Hippocampal formation (tissue), 2 donors: ENCODE measurements around the gene ZNF488.
A peak's percentile ranks its signal among the peaks of the same experiment; 100 is the strongest.

ENCODE experiments used
- DNase-seq, 2 donors: peaks; one replicate each; lab custom pipeline; 2025; lab: John Stamatoyannopoulos, UW

ZNF488 gene

DNA sequence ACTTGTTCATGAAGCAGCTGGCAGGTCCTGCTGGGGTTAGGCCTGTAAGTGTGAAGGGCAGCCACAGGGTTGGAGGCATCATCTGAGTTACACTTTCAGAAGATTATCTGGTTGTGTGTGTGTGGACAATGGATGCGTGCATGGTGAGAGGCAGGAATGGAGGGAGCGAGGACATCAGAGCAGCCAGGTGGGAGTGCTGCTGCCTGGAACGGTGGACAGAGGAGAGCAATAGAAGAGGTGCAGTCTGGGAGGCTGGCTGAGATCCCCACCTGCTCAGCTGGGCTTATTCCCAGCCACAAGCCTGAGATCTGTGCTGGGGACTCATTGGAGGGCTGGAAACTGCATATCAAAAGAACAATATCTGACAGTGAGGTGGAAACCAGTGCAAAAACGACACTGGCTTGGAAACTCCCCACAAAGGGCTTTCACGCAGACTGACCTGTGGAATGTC is 17.9 kb downstream of the ZNF488 start:
- no peak for DNase-seq

DNA sequence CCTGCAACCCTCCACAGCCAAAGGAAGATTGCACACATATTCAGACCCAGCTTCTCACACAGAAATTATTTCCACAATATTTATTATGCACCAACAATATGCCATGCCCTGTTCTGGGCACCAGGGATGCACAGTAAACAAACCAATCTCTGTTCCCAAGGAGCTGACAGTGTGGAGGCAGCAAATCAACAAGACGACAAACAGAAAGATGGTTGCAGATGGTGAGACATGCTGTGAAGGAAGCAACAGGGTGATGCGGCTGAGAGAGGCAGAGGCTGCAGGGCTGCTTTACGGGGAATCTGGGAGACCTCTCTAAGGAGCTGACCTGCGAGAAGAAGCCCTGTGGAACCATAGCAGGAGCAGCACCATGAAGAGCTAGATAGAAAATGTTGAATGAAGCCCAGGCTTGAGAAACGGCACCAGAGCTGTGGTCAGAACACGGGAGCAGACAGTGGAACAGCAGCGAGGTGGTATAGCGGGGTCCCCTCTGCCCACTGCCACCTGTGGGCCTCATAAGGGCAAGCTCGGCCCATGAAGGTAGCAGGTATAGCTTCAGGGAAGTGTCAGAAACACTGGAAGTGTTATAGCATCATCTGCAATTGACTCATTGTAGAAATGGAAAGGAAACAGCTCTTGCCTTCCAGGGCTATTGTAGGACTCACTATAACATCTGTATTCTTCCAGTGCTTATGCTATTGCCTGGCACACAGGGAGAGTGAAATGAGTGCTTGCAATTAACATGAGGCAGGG is 18.5 kb downstream of the ZNF488 start:
- no peak for DNase-seq

DNA sequence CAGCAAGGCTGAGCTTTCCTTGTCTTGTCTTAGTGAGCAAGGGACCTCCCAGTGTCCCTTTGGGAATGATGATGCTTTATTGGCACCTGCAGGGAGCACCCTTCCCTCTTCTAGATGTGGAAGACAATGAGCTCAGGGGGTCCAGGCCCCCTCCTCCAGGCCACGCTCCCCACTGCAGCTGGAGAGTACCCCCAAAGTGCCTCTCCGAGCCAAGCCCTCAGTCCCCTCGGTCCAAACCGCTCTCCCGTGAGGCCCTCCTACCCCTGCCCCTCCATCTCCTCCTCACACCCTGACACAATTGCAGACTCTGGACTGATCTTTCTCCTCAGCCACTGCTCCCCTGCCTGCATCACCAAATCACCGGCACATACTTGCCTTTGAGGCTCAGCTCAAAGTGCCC is 19.2 kb downstream of the ZNF488 start:
- no peak for DNase-seq

DNA sequence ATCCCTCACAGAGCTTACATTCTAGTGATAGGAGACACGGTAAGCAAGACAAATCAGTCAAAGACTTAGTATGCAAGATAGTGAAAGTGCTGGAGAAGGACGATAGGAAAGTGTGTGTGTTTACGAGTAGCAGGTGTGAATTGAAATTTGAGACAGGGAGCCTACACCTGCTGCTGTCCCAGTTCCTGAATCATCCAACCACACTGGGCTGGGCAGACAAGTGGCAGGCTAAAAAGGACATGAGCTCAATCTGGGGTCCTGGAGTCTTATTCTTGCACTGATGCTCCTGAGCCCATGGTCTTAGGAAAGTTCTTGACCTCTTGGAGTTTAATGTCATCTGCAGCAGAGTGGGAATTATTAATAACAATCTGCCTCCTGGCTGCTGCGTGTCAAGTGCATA is 19.7 kb downstream of the ZNF488 start:
- DNase-seq = no peak

DNA sequence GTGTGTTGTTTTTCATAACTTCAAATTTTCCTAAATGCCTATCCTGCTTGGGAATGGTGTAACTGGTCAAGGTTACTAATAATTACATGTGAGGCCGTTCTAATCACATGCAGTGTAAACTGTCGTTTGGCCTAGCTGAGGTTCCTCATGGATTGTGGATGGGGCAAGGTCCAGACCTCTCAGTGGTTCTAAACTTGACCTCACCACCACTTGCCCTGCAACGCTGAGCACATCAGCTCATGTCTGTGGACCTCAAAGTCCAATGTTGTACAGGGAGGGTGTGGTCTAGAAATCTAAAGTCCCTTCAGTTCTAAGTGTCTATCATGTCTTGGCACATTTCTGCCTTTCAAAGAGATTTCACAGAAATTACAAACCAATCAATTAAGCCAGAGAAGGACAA is 20.3 kb downstream of the ZNF488 start:
- DNase-seq = no peak

DNA sequence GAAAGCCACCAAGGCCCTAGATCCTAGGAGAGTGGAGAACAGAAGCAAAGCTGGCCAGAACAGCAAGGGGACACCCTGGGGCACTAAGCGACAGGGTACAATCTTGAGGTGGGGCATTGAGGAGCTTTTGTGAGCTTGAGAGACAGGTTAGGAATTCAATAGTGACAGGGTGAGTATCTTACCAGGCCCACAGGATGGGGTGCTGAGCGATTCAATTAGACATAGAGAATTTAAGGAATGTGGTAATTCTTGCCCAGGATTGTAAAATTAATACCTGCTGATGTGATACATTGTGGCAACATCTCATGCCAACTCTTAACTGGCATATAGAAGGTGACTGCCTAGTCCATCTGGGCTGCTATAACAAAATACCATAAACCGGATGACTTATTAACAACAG is 21.9 kb downstream of the ZNF488 start:
- DNase-seq = no peak

DNA sequence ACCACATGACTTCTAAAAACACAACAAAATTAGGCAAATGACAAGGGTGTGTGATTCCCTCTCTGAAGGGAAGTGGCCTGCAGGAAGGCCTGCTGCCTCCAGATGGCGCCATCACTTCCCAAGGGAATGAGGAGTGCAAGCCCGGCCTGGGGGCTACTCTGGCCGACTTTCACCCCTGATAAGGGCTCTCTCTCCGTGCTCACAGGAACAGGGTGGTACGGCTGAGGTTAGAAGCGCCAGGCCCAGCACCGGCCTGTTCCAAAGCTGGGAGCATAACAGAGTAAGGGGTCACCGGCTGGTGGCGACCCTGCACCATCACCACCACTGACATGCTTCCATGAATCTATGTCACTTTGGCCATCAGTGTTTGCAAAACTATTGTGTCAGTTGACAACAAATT is 22.8 kb downstream of the ZNF488 start:
- DNase-seq = peak in 1 of 2 donors; percentile 34

DNA sequence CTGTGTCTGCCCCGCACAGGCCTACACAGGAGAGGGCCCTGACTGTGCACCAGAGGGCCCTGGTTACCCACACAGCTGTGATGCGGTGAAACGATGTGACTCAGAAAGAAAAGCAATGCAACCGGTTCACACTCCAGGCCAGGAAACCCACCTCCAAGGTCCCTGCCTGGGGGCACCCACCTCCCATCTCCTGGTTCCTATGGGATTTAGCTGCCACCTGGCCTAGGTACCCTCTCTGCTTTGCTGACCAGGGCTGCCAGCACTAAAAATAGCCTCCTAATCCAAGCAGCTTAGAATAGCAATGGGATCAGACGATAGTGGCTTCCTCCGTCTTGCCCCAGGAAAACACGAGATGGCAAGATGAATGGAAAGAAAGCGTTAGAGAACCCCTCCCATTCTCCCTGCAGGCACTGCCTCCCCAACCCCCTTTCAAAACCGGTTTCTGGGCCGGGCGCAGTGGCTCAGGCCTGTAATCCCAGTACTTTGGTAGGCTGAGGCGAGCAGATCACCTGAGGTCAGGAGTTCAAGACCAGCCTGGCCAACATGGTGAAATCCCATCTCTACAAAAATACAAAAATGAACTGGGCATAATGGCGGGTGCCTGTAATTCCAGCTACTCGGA is 23.6 kb downstream of the ZNF488 start:
- no peak for DNase-seq

DNA sequence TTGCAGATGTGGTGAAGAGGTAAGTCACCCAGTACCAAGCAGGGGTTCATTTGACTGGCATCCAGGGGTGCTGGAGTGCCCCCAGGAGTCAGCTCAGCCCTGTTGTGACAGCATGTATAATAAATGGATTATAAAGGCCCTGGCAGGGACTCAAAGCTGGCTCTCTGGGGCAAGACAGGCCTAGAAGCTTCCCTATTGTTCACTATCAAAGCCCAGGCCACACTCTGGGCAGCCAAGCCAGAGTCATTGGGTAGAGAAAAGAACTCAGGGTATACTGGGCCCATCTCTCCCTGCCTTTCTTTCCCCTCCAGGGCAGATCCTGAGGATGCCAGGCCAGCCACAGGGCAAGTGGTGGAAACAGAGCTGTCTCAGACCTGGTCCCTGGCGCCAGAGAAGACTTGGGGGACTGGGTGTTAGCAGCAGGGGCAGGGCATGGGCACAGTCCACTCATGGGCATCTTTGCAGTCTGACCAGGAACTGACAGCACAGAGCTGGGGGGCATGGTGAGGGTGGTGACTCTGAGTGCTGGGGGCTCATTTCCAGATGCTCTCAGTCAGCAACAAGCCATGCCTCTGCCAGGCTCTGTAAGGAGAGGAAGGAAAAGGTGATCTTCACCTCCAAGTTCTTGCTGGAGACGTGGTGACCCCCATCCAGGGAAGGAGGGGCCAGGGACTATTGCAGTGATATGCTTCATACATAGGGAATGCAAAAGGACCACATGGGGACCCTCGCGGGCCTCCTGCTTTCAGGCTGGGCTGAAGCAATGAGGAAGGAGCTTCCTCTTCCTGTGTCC is 24.3 kb downstream of the ZNF488 start:
- no peak for DNase-seq

DNA sequence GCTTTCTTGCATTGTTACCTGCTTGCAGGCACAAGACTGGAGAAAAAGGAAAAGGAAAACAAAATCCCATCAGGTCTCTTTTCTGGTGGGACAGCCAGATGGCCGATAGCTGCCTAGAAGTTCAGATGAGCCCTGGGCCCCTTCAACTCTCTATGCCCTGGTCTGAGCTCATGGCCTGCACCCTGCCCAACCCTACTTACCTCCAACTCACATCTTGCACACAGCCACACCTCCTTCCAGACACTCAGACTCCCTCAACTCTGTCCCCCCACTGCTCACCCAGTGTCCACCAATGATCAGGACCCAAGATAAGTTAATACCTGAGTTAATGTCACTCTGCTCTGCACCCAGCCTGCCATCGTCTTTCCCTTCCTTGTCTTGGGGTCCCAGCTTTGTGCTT is 25.0 kb downstream of the ZNF488 start:
- no peak for DNase-seq

DNA sequence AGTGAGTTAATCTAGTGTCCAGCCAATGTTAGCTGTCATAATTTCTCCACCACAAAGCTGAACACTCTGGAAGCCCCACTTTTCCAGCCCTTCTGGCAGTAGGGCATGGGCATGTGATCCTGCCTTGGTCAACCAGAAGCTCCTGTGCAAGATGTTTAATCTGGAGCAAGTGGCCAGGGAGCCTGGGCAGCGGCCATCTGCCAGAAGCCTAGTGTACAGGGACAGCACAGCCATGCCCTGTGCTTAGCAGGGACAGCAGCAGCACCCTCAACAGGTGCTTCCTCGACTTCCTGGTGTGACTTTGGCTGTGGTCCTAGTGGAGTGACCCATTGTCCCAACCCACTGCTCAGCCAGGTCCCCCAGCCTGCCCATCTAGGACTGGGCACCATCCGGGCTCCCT is 25.6 kb downstream of the ZNF488 start:
- no peak for DNase-seq

DNA sequence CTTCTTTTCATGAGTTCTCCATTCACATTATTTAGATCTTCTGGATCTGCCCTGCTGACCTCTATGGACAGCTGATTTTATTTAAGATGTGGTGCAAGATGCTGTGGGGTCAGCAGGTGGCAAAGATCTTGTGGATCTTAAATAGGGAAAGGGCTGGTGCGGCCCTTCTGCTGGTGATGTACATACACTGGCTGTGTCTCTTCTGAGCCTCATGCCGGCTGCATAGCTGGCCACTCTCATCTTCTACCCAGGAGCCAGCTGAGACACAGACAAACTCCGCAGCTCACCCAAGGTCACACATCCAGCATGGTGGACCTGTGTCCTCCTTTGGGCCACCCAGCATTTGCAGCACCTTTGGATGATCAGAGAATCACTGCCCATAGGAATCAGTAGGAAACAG is 26.2 kb downstream of the ZNF488 start:
- no peak for DNase-seq

DNA sequence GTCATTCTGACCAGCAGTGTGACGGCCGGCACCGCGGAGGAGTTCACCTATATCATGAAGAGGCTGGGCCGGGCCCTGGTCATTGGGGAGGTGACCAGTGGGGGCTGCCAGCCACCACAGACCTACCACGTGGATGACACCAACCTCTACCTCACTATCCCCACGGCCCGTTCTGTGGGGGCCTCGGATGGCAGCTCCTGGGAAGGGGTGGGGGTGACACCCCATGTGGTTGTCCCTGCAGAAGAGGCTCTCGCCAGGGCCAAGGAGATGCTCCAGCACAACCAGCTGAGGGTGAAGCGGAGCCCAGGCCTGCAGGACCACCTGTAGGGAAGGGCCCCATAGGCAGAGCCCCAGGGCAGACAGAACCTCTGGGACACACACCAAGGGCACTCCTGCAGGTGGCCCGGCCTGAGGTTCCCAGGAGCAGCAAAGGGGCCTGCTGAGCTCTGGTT is 26.9 kb downstream of the ZNF488 start:
- DNase-seq = no peak

DNA sequence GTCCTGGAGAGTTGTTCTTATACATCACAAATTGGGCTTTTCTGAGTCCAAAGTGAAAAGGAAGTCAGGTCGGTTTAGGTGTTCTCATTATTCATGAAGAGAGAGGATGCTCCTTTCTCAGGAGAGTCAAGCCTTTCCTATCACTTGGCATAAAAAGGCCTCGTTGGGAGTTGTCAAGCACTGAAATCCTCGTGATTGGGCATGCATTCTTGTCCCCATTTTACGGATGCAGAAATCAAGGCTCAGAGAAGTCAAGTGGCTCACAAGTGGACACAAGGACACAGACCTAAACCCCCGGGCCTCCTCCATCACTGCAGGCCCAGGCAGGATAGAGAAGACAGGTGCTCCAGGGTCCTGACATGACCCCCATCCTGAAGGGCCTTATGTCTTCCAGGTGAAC is 27.4 kb downstream of the ZNF488 start:
- no peak for DNase-seq

DNA sequence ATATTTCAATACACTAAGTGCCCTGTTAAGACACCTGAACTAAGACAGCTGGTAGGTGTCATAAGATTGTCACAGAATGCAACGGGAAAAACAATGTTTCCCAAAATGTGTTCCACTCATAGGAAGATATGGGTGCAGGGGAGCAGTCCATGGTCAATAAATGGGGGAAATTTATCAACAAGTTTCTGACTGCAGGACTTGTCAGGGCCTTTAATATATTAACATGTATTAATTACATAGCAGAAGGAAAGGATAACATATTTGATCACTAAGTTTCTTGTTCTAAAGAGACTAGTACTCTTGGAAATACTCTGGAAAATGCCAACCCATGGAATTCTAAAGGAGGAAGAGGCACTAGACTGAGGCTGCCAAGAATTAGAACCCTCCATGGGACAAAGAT is 29.2 kb downstream of the ZNF488 start:
- DNase-seq = no peak

DNA sequence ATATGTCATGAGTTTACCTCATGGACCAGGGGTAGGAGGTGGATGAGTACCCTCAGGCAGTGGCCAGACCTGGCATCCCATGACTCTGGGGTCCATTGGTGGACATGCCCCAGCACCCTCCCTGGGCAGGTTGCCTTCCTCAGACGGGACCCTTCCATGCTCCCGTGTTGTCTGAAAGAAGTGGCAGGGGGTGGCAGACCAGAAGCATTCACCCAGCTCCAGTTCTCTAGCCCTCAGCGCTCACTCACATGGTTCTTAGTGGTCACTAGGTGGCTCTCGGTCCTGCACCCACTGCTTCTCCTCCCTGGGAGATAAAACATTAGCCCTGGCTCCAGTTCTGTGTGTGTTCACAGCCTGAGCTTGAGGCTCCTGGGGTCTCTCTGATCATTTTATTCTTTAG is 29.9 kb downstream of the ZNF488 start:
- DNase-seq = no peak

DNA sequence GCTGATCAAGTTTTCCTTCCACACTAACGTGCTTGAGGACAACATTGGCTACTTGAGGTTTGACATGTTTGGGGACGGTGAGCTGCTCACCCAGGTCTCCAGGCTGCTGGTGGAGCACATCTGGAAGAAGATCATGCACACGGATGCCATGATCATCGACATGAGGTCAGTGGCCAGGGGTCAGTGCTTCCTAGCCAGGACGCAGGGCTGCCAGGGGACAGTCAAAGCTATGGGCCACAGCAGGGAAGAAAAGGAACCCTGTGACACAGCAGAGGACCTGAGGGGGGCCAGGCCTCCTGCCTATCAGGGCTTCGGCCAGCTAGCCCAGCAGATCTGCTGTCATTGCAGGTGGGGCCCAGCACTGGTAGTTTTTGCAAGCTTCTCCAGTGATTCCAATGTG is 30.7 kb downstream of the ZNF488 start:
- no peak for DNase-seq

DNA sequence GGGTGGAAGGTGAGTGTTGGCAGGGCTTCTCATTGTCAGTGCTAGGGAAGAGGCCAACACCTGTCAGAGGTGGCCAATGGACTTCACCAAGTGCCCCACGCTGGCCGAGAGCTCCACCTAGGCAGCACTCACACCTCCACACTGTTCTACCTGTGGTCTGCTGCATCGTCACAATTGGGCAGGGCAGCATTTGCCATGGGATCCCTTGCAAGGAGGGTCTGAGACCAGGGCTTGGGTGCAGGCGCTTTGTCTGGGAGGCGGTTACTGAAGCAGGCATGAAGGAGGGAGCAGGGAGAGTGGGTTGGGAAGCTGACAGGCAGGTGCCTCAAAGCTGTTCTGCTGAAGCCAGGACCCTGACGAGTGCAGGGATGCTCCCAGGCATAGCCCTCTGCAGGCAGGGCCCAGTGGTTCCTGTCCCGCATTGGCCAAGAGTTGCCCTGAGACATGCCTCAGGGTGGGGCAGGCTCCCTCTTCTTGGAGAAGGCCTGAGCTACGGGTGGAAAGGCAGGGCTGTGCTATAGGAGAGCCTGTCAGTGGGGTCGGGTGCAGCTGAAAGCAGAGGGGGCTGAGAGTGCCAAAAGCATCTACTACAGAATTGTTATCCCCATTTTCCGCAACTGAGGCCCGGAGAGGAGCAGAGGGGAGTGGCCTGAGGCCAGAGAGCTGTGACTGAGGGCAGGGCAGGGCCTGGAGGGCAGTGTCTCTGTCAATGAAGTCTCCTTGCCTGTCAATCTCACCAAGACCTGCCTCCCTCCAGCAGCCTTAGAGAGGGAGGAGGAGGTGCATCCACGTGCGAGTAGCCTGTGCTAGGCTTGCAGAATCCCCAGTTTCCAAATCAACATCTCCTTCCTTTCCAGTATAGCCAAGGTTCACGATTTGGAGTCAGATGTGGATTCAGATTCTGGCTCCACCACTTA is 31.9 kb downstream of the ZNF488 start:
- DNase-seq = no peak

DNA sequence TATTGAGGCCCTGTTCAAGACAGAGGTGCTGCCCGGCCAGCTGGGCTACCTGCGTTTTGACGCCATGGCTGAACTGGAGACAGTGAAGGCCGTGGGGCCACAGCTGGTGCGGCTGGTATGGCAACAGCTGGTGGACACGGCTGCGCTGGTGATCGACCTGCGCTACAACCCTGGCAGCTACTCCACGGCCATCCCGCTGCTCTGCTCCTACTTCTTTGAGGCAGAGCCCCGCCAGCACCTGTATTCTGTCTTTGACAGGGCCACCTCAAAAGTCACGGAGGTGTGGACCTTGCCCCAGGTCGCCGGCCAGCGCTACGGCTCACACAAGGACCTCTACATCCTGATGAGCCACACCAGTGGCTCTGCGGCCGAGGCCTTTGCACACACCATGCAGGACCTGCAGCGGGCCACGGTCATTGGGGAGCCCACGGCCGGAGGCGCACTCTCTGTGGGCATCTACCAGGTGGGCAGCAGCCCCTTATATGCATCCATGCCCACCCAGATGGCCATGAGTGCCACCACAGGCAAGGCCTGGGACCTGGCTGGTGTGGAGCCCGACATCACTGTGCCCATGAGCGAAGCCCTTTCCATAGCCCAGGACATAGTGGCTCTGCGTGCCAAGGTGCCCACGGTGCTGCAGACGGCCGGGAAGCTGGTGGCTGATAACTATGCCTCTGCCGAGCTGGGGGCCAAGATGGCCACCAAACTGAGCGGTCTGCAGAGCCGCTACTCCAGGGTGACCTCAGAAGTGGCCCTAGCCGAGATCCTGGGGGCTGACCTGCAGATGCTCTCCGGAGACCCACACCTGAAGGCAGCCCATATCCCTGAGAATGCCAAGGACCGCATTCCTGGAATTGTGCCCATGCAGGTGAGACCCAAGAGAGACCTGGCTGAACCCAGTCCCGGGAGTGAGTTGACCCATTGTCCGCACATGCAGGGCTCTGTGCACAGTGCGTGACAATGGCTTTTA is 33.1 kb downstream of the ZNF488 start:
- no peak for DNase-seq

DNA sequence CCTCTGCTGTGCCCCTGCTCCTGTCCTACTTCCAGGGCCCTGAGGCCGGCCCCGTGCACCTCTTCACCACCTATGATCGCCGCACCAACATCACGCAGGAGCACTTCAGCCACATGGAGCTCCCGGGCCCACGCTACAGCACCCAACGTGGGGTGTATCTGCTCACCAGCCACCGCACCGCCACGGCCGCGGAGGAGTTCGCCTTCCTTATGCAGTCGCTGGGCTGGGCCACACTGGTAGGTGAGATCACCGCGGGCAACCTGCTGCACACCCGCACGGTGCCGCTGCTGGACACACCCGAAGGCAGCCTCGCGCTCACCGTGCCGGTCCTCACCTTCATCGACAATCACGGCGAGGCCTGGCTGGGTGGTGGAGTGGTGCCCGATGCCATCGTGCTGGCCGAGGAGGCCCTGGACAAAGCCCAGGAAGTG is 34.1 kb downstream of the ZNF488 start:
- no peak for DNase-seq

DNA sequence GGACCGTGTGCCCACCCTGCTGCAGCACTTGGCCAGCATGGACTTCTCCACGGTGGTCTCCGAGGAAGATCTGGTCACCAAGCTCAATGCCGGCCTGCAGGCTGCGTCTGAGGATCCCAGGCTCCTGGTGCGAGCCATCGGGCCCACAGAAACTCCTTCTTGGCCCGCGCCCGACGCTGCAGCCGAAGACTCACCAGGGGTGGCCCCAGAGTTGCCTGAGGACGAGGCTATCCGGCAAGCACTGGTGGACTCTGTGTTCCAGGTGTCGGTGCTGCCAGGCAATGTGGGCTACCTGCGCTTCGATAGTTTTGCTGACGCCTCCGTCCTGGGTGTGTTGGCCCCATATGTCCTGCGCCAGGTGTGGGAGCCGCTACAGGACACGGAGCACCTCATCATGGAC is 34.6 kb downstream of the ZNF488 start:
- no peak for DNase-seq
